Stomach (tissue), 9 donors: ENCODE results near the gene TNFRSF11A. TPM values are rescaled to one million over a fixed set of nuclear protein-coding genes. Genes with fewer than 3 reads are reported as not detected.

Experiments
- DNase-seq, 2 donors: peaks; one replicate each; pipeline versions ENCODE4 v3.0.0 to v3.0.0-alpha.2; 2013 to 2019
- H3K27ac ChIP-seq, 5 donors: fragments of 200-600 bp in 4 of 5; sonication (generic) in 4 of 5; one replicate each; pipeline ENCODE4 v1.5.1; 2013 to 2019; ENCODE audit warnings: mild to moderate bottlenecking in 1 of 5, moderate library complexity in 1 of 5
- H3K27me3 ChIP-seq, 3 donors: fragments of 200-600 bp; sonication (generic); one replicate each; pipeline ENCODE4 v1.5.1; 2017 to 2019; ENCODE audit warnings: mixed run types in 1 of 3
- H3K36me3 ChIP-seq, 4 donors: fragments of 200-600 bp; sonication (generic); 1 replicate in 3 of 4; 2 replicates in 1 of 4; pipeline ENCODE4 v1.5.1; 2016 to 2019
- H3K4me1 ChIP-seq, 4 donors: fragments of 200-600 bp; sonication (generic); one replicate each; pipeline ENCODE4 v1.5.1; 2016 to 2019
- H3K4me3 ChIP-seq, 4 donors: fragments of 200-600 bp; sonication (generic) in 3 of 4; one replicate each; pipeline ENCODE4 v1.5.1; 2016 to 2019; ENCODE audit warnings: mild to moderate bottlenecking in 1 of 4
- H3K9me3 ChIP-seq, 4 donors: fragments of 200-600 bp; sonication (generic); one replicate each; pipeline ENCODE4 v1.5.1; 2016 to 2019
- EP300 ChIP-seq: sonication (generic); formaldehyde crosslinking; IDR thresholded peaks from one replicate; pipeline ENCODE4 v1.6.1; 2017; ENCODE audit warnings: antibody characterized with exemption
- POLR2A ChIP-seq, 4 donors: fragments of 450-650 bp; IDR thresholded peaks; one replicate each; pipeline ENCODE4 v1.6.1; 2016; ENCODE audit warnings: antibody characterized with exemption in 4 of 4, control low read depth in 2 of 4, mild to moderate bottlenecking in 1 of 4, moderate library complexity in 1 of 4
- POLR2AphosphoS5 ChIP-seq, 3 donors: sonication (generic); formaldehyde crosslinking; IDR thresholded peaks; one replicate each; pipeline ENCODE4 v1.6.1; 2016; ENCODE audit warnings: antibody characterized with exemption in 3 of 3
- WGBS, 5 donors: extraction: QIAGEN DNeasy Blood & Tissue Kit in 3 of 5; methylation state at CpG; one replicate each; pipeline versions ENCODE4 v1.1.5 to v1.1.7; 2013 to 2018; 5-methylcytosine and 5-hydroxymethylcytosine counted together
- intact Hi-C: fragments of 100-400 bp; cut with DNase I; formaldehyde crosslinking; loops from one replicate; pipeline ENCODE4 v1.15.1; 2023; ENCODE audit warnings: low total_unique reads
- polyA plus RNA-seq, 3 donors: library from polyadenylated mRNA; stranded (reverse); fragments of 200-250 nt; gene quantifications; one replicate each; pipeline ENCODE4 v1.2.3, GENCODE V29; 2013
- total RNA-seq, 5 donors: library from RNA; depleted of rRNA; stranded (reverse); fragments of >200 nt; gene quantifications; one replicate each; pipeline versions ENCODE4 v1.1.0 to v1.2.3, GENCODE V29; 2014 to 2016
- TF ChIP-seq, protein P1 (sequence below), 7 experiments: fragments of 450-650 bp in 4 of 7; fragments of 200-600 bp in 3 of 7; sonication (generic) in 3 of 7; IDR thresholded peaks; one replicate each; pipeline ENCODE4 v1.5.1; 2016 to 2019; ENCODE audit warnings: antibody characterized with exemption in 7 of 7, control low read depth in 2 of 7, mild to moderate bottlenecking in 1 of 7
- donor health status: healthy with polysubstance abuse.
- donor health status: Bipolar disorder and iron deficiency.
- donor health status: healthy.

TNFRSF11A gene
- total and polyA plus RNA-seq, 8 donors, result 0.45 to 50.3 (median 4.7) TPM

DNA sequence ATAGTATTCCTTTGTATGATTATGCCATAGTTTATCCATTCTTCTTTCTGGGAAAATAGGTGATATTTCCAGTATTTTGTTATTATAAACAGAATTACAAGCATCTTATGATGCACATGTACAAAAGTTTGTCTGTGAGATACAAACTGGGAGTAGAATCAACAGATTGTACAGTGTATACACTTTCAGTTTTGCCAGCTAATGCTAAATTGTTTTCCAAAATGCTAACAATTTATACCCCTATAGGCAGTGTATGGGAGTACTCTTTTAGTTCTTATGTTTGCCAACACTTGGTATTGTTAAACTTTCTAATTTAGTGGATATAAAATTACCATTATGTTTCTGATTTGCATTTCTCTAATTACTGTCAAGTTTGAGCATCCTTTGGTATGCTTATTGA, 31.0 kb upstream of the TNFRSF11A start:
- Histone ChIP-seq H3K27ac (no peak overlapping the region), H3K4me1 (no peaks in the 10 kb centered on the region), H3K4me3 (no peak overlapping the region), H3K27me3 (no peaks in the 10 kb centered on the region), H3K9me3 (no peaks in the 10 kb centered on the region), H3K36me3 (peaks cover 5 to 72% (median 60%) of the 10 kb centered on the region in 4 donors)
- TF ChIP-seq EP300, result no peak
- TF ChIP-seq POLR2AphosphoS5 (IDR thresholded peaks at IDR 0.05), result no peak
- TF ChIP-seq POLR2A (IDR thresholded peaks at IDR 0.05), result no peak
- TF ChIP-seq, protein P1, sequence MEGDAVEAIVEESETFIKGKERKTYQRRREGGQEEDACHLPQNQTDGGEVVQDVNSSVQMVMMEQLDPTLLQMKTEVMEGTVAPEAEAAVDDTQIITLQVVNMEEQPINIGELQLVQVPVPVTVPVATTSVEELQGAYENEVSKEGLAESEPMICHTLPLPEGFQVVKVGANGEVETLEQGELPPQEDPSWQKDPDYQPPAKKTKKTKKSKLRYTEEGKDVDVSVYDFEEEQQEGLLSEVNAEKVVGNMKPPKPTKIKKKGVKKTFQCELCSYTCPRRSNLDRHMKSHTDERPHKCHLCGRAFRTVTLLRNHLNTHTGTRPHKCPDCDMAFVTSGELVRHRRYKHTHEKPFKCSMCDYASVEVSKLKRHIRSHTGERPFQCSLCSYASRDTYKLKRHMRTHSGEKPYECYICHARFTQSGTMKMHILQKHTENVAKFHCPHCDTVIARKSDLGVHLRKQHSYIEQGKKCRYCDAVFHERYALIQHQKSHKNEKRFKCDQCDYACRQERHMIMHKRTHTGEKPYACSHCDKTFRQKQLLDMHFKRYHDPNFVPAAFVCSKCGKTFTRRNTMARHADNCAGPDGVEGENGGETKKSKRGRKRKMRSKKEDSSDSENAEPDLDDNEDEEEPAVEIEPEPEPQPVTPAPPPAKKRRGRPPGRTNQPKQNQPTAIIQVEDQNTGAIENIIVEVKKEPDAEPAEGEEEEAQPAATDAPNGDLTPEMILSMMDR (IDR thresholded peaks at IDR 0.05), result no peak
- intact Hi-C loops, result no loop called here
- no peak for DNase-seq

DNA sequence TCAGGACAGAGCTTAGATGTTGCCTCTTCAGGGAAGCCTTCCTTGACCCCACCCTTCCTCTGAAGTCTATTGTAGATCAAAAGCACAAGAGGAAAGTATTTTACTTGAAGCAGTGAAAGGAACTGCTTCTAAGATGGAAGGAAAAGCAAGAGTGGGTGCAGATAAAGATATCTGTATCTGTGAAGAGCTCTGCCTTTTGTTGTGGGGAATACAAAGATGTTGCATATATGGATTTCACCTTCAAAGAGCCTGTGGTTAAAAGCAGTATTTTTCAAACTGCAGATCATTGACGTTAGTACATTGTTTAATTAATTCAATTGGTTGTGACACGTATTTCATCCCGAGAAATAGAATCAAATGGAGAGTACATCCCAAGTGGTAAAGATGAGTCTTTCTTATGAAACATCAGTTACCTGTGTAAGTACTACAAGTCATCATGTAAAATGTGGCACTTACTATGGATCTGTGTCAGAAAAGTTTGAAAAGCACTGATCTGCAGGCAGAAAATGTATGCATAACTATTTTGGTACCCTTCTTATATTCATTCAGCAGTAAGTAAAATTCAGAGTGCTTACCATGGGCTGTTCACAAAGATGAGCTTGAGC, 24.6 kb upstream of the TNFRSF11A start:
- intact Hi-C loops, result no loop called here
- no peaks in the 10 kb centered on the region for H3K4me1 ChIP-seq
- H3K36me3 ChIP-seq, result peaks cover 16 to 81% (median 78%) of the 10 kb centered on the region in 4 donors
- no peak for DNase-seq
- no peak overlapping the region for H3K4me3 ChIP-seq
- H3K27ac ChIP-seq, result no peak overlapping the region
- no peak for TF ChIP-seq EP300
- TF ChIP-seq POLR2A (IDR thresholded peaks at IDR 0.05), result no peak
- TF ChIP-seq, protein P1 (IDR thresholded peaks at IDR 0.05), result no peak
- no peak for TF ChIP-seq POLR2AphosphoS5 (IDR thresholded peaks at IDR 0.05)
- 85 to 93% (median 89%) methylated on average over 3 of the region's 3 CpGs for WGBS, 5 donors
- no peaks in the 10 kb centered on the region for H3K9me3 ChIP-seq
- no peaks in the 10 kb centered on the region for H3K27me3 ChIP-seq

DNA sequence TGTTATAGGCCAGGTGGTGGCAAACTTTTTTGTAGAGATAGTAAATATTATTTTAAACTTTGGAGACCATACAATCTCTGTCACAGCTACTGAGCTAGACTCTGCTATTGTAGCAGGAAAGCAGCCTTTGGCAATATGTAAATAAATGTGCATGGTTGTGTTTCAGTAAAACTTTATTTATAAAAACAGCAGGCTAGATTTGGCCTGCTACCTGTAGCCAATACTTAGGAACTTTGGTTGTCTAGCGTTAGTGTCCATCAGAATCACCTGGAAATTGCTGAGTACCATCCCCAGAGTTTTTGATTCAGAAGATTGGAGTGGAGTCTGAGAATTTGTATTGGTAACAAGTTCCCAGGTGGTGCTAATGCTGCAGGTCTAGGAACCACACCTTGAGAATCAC, 23.8 kb upstream of the TNFRSF11A start:
- H3K9me3 ChIP-seq, result no peaks in the 10 kb centered on the region
- no peaks in the 10 kb centered on the region for H3K27me3 ChIP-seq
- TF ChIP-seq POLR2A (IDR thresholded peaks at IDR 0.05) (no peak), POLR2AphosphoS5 (IDR thresholded peaks at IDR 0.05) (no peak), EP300 (no peak)
- TF ChIP-seq, protein P1 (IDR thresholded peaks at IDR 0.05), result no peak
- WGBS, 5 donors, result 93 to 98% (median 95%) methylated on average over 1 of the region's 1 CpG
- no peak for DNase-seq
- H3K36me3 ChIP-seq, result peaks cover 16 to 88% (median 85%) of the 10 kb centered on the region in 4 donors
- H3K4me3 ChIP-seq, result no peak overlapping the region
- intact Hi-C loops, result no loop called here
- H3K4me1 ChIP-seq, result no peaks in the 10 kb centered on the region
- H3K27ac ChIP-seq, result no peak overlapping the region

DNA sequence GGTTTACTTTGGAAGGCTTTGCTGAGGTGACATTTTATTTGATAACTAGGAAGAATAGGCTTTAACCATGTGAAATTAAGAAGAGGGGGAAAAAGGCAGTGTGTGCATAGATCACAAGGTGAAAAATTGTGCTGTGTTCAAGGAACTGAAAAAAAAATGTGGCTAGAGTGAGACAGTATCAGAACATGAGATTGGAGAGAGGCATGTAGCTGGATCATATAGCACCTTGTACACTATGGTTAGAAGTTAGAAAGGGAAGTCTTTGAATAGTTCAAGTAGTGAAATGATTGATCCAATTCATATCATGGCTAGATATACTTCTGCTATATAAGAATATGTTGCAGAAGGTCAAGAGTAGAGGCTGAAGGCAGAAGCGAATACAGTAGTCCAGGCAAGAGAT, 12.3 kb upstream of the TNFRSF11A start:
- Histone ChIP-seq H3K27me3 (no peaks in the 10 kb centered on the region), H3K4me3 (no peak overlapping the region), H3K9me3 (no peaks in the 10 kb centered on the region), H3K27ac (no peak overlapping the region), H3K4me1 (no peaks in the 10 kb centered on the region), H3K36me3 (peaks cover 0 to 23% (median 21%) of the 10 kb centered on the region in 4 donors)
- DNase-seq, result no peak
- intact Hi-C loops, result no loop called here
- TF ChIP-seq EP300 (no peak), POLR2AphosphoS5 (IDR thresholded peaks at IDR 0.05) (no peak), POLR2A (IDR thresholded peaks at IDR 0.05) (no peak)
- TF ChIP-seq, protein P1 (IDR thresholded peaks at IDR 0.05), result no peak
- 94 to 100% (median 97%) methylated on average over 1 of the region's 1 CpG for WGBS, 5 donors
